GM12892 (cell line): Measurements from ENCODE around the gene ATAD3B.

Source experiments
- POLR2A ChIP-seq: IDR thresholded peaks from 2 replicates; pipeline ENCODE4 v1.6.1; 2011; ENCODE audit warnings: low read depth, low read length, control low read depth
- POLR2AphosphoS5 ChIP-seq: IDR thresholded peaks from 2 replicates; pipeline ENCODE4 v1.6.1; 2011; ENCODE audit warnings: low read depth, low read length, control low read depth
- TAF1 ChIP-seq: IDR thresholded peaks from 2 replicates; pipeline ENCODE4 v1.6.1; 2011; ENCODE audit warnings: low read depth, mild to moderate bottlenecking, control low read depth, low read length, borderline replicate concordance

DNA sequence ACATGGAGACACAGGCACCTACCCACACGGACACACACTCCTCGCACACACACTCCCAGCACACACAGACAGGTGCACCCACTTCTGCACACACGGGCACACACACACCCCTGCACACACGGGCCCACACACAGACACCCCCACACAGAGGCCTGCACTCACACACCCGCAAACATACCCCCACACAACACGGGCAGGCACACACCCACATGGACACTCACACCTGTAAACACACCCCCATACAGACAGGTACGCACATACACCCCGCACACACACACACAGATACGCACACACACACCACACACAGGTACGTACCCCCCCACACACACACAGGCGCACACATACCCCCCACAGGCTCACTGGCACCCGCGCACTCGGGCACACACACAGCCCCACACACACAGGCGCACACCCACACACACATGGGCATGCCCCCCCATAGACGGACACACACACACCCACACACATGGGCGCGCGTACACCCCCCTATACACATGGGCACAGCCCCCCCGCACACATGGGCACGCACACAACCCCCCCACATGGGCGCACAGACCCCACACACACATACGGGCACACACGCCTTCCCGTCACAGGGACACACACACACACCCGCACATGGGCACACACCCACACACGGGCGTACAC lies 46.5 kb downstream of the ATAD3B start:
- TF ChIP-seq POLR2AphosphoS5: no peak
- no peak for TF ChIP-seq POLR2A
- no peak for TF ChIP-seq TAF1
